Endothelial cell of umbilical vein (primary cell): ENCODE measurements around the gene PLXNB1. TPM values are rescaled to one million over a fixed set of nuclear protein-coding genes. Genes with fewer than 3 reads are reported as not detected.

Experiments used
- BruUV-seq: library from RNA; stranded (reverse); fragments of 400-500 nt; replicated peaks from 2 replicates; lab custom pipeline; 2021; lab: Mats Ljungman, UMichigan
- CTCF ChIA-PET: fragments of 300-600, 350-600 bp; sonication (Branson Sonifier 250); formaldehyde crosslinking; loops from one replicate; lab custom pipeline; 2021; ENCODE audit warnings: antibody characterized with exemption, inconsistent platforms; lab: Charles Lee
- POLR2A ChIA-PET: fragments of 300-600, 350-600 bp; sonication (Branson Sonifier 250); formaldehyde crosslinking; loops from one replicate; lab custom pipeline; 2021; ENCODE audit warnings: antibody characterized with exemption, inconsistent platforms; lab: Charles Lee
- DNase-seq: peaks from one replicate; pipeline ENCODE4 v3.0.0-alpha.2; 2011; ENCODE audit warnings: low read depth, low spot score
- FAIRE-seq: peaks from 2 replicates; lab custom pipeline; 2011; peaks lifted over from hg19 to GRCh38; lab: Jason Lieb, UNC
- H2AFZ ChIP-seq: 2 replicates; pipeline ENCODE4 v1.6.0; 2012; ENCODE audit warnings: low read depth, low read length, control low read depth, inconsistent platforms
- H3K27ac ChIP-seq: 2 replicates; pipeline ENCODE4 v1.5.1; 2011; ENCODE audit warnings: low read depth, mild to moderate bottlenecking, control low read depth, low read length, moderate library complexity; ENCODE audit not compliant: insufficient read depth
- H3K27me3 ChIP-seq, 2 experiments: 2 replicates each; pipeline versions ENCODE4 v1.6.0 to v1.6.1; 2011; ENCODE audit warnings: low read length in 2 of 2, mixed read lengths in 1 of 2; ENCODE audit not compliant: control insufficient read depth in 2 of 2, insufficient read depth in 2 of 2
- H3K36me3 ChIP-seq, 2 experiments: 2 replicates in 1 of 2; 3 replicates in 1 of 2; pipeline ENCODE4 v1.5.1; 2011; ENCODE audit warnings: low read length in 2 of 2, mild to moderate bottlenecking in 1 of 2, moderate library complexity in 1 of 2; ENCODE audit not compliant: control insufficient read depth in 2 of 2, insufficient read depth in 2 of 2; ENCODE audit errors: extremely low read depth in 1 of 2
- H3K4me1 ChIP-seq: 3 replicates; pipeline ENCODE4 v1.5.1; 2011; ENCODE audit warnings: mild to moderate bottlenecking, low read length; ENCODE audit not compliant: control insufficient read depth, insufficient read depth; ENCODE audit errors: extremely low read depth
- H3K4me2 ChIP-seq: 2 replicates; pipeline ENCODE4 v1.6.1; 2011; ENCODE audit warnings: low read length, control low read depth, mixed read lengths; ENCODE audit not compliant: insufficient read depth
- H3K4me3 ChIP-seq, 3 experiments: fragments of 200-600 bp in 1 of 3; sonication (generic), shearing (Covaris generic) in 1 of 3; replicated peaks in 1 of 3; 2 replicates each; pipeline ENCODE4 v1.5.1; 2011 to 2016; ENCODE audit warnings: control low read depth in 3 of 3, low read length in 3 of 3, mild to moderate bottlenecking in 2 of 3, inconsistent platforms in 1 of 3, low read depth in 1 of 3, moderate library complexity in 1 of 3; ENCODE audit not compliant: insufficient read depth in 1 of 3
- H3K79me2 ChIP-seq: 2 replicates; pipeline ENCODE4 v1.6.0; 2012; ENCODE audit warnings: low read length, inconsistent platforms; ENCODE audit not compliant: control insufficient read depth, insufficient read depth
- H3K9ac ChIP-seq: replicated peaks from 2 replicates; pipeline ENCODE3; 2011; ENCODE audit warnings: low read length, control low read depth; ENCODE audit not compliant: insufficient read depth; ENCODE audit errors: extremely low read depth
- H3K9me1 ChIP-seq: replicated peaks from 3 replicates; pipeline ENCODE4 v1.6.0; 2011; ENCODE audit warnings: mild to moderate bottlenecking, low read length; ENCODE audit not compliant: control insufficient read depth, insufficient read depth; ENCODE audit errors: extremely low read depth
- H3K9me3 ChIP-seq: replicated peaks from 2 replicates; pipeline ENCODE4 v1.5.1; 2012; ENCODE audit warnings: low read length, inconsistent platforms; ENCODE audit not compliant: control insufficient read depth, insufficient read depth
- H4K20me1 ChIP-seq: replicated peaks from 2 replicates; pipeline ENCODE3; 2011; ENCODE audit warnings: mild to moderate bottlenecking, low read length; ENCODE audit not compliant: control insufficient read depth, insufficient read depth; ENCODE audit errors: extremely low read depth
- EZH2 ChIP-seq: IDR thresholded peaks from 2 replicates; pipeline ENCODE4 v1.6.1; 2012; ENCODE audit warnings: borderline replicate concordance, low read depth, mild to moderate bottlenecking, moderate library complexity, low read length, inconsistent platforms; ENCODE audit not compliant: severe bottlenecking
- MYC ChIP-seq: IDR thresholded peaks from one replicate; pipeline ENCODE4 v1.6.1; 2011; ENCODE audit warnings: mild to moderate bottlenecking, low read depth, low read length
- dilution Hi-C: fragments of 300-500 bp; cut with MboI; formaldehyde crosslinking; loops from one replicate; pipeline ENCODE4 v1.15.0; 2019; ENCODE audit warnings: low sequenced_read_pairs; ENCODE audit not compliant: extremely low pct_ligation_motif_present
- intact Hi-C: fragments of 100-400 bp; cut with micrococcal nuclease; formaldehyde crosslinking; loops from one replicate; pipeline ENCODE4 v1.10.0; 2022
- polyA plus RNA-seq, 4 experiments: library from polyadenylated mRNA; depleted of rRNA in 3 of 4; stranded (reverse) in 3 of 4; unstranded in 1 of 4; fragments of >200 nt; gene quantifications; 2 replicates each; pipeline versions ENCODE4 v1.2.1 to v1.2.3, GENCODE V29; 2011 to 2012; ENCODE audit warnings: missing spikeins in 1 of 4
- total RNA-seq: library from RNA; stranded (reverse); gene quantifications from 2 replicates; pipeline ENCODE4 v1.2.3, GENCODE V29; 2021
- TF ChIP-seq, protein P1 (sequence below), 2 donors: IDR thresholded peaks; 1 replicate in 1 of 2; 2 replicates in 1 of 2; pipeline ENCODE4 v1.5.1; 2011; ENCODE audit warnings: low read length in 2 of 2, mild to moderate bottlenecking in 2 of 2, moderate library complexity in 2 of 2, control low read depth in 1 of 2, inconsistent platforms in 1 of 2, low read depth in 1 of 2; ENCODE audit not compliant: insufficient read depth in 1 of 2; ENCODE audit errors: extremely low read depth in 1 of 2
- TF ChIP-seq, protein P2 (sequence below): IDR thresholded peaks from 2 replicates; pipeline ENCODE4 v1.6.1; 2011; ENCODE audit not compliant: insufficient read depth, insufficient read length

PLXNB1 gene
- total and polyA plus RNA-seq, 2 donors (not counting 3 experiments of a cell fraction or from before 2014, with no cell fraction given), result 43.1 to 45.2 TPM

DNA sequence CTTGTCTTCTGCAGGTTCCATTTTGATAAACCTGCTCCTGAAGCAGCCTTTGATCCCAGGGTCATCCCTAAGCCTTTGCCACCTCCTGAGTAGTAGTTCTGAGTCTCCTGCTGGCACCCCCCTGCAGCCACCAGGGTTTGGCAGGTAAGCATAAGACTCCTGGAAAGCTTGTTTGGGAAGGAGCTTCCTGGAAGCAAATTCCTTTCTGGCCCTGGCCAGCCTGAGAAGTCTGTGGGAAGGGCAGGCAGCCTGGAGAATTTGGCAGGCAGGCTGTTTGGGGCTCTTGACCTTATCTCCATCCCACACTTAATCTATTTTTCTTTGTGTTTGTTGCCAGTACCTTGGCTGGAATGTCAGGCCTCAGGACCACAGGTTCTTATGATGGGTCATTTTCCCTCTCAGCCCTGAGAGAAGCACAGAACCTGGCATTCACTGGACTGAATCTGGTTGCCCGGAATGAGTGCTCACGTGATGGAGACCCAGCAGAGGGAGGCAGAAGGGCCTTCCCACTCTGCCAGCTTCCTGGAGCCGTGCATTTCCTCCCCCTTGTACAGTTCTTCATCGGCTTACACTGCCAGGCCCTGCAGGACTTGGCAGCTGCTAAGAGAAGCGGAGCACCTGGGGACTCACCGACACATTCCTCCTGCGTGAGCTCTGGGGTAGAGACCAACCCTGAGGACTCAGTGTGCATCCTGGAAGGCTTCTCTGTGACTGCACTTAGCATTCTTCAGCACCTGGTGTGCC, 30.1 kb upstream of the PLXNB1 start:
- H4K20me1 ChIP-seq, result no peaks in the 10 kb centered on the region
- no peaks in the 10 kb centered on the region for H3K9me1 ChIP-seq
- no peak overlapping the region for H2AFZ ChIP-seq
- no peak overlapping the region for H3K9ac ChIP-seq
- peaks cover 14 to 28% of the 10 kb centered on the region in 2 experiments for H3K36me3 ChIP-seq
- intact Hi-C loops (no loop called here), dilution Hi-C loops (no loop called here)
- no peaks in the 10 kb centered on the region for H3K27me3 ChIP-seq
- ChIA-PET POLR2A (no interaction called here), CTCF (interaction anchor here (3.7 kb wide), 1 partner anchor 89 kb away, joined by 12 read pairs; no protein-coding TSS in a partner anchor)
- BruUV-seq, result no TSS peak
- TF ChIP-seq EZH2, result no peak
- TF ChIP-seq, protein P1, sequence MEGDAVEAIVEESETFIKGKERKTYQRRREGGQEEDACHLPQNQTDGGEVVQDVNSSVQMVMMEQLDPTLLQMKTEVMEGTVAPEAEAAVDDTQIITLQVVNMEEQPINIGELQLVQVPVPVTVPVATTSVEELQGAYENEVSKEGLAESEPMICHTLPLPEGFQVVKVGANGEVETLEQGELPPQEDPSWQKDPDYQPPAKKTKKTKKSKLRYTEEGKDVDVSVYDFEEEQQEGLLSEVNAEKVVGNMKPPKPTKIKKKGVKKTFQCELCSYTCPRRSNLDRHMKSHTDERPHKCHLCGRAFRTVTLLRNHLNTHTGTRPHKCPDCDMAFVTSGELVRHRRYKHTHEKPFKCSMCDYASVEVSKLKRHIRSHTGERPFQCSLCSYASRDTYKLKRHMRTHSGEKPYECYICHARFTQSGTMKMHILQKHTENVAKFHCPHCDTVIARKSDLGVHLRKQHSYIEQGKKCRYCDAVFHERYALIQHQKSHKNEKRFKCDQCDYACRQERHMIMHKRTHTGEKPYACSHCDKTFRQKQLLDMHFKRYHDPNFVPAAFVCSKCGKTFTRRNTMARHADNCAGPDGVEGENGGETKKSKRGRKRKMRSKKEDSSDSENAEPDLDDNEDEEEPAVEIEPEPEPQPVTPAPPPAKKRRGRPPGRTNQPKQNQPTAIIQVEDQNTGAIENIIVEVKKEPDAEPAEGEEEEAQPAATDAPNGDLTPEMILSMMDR (IDR thresholded peaks at IDR 0.05; ENCODE audit: extremely low read depth in 1 of 2, insufficient read depth in 1 of 2, low read depth in 1 of 2, low read length in 2 of 2), result no peak
- TF ChIP-seq, protein P2, sequence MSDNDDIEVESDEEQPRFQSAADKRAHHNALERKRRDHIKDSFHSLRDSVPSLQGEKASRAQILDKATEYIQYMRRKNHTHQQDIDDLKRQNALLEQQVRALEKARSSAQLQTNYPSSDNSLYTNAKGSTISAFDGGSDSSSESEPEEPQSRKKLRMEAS, result no peak
- TF ChIP-seq MYC, result no peak
- H3K27ac ChIP-seq, result no peak overlapping the region
- H3K4me3 ChIP-seq, result no peak overlapping the region
- DNase-seq (no peak), FAIRE-seq (no peak)
- H3K9me3 ChIP-seq, result no peaks in the 10 kb centered on the region
- H3K4me2 ChIP-seq, result no peak overlapping the region
- peaks cover 1% of the 10 kb centered on the region for H3K4me1 ChIP-seq
- no peaks in the 10 kb centered on the region for H3K79me2 ChIP-seq
